ENCODE measurements around the gene KISS1.

DNA sequence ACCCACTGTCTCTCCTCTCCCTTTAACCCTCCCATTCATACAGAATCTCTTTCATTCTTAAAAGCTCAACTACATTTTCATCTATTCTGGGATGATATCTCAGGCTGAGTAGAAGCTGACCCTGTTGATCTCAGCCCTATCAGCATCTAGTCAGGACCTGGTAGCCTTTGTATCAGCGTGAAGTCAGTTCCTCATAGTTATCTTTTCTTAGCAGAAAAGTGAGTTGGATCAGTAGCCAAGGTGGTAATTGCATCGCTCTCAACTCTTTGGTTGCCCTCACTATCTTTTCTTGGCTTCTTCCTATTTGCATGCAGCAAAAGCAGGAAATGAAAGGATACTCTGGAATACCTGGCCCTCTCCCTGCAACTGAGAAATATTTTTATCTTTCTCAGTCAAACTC lies 31.1 kb upstream of the KISS1 start:
- TF ChIP-seq, protein P1, sequence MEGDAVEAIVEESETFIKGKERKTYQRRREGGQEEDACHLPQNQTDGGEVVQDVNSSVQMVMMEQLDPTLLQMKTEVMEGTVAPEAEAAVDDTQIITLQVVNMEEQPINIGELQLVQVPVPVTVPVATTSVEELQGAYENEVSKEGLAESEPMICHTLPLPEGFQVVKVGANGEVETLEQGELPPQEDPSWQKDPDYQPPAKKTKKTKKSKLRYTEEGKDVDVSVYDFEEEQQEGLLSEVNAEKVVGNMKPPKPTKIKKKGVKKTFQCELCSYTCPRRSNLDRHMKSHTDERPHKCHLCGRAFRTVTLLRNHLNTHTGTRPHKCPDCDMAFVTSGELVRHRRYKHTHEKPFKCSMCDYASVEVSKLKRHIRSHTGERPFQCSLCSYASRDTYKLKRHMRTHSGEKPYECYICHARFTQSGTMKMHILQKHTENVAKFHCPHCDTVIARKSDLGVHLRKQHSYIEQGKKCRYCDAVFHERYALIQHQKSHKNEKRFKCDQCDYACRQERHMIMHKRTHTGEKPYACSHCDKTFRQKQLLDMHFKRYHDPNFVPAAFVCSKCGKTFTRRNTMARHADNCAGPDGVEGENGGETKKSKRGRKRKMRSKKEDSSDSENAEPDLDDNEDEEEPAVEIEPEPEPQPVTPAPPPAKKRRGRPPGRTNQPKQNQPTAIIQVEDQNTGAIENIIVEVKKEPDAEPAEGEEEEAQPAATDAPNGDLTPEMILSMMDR (IDR thresholded peaks at IDR 0.05; ENCODE audit: low read length): no peak
- no peak for TF ChIP-seq EZH2 (optimal IDR thresholded peaks at IDR 0.05; ENCODE audit: low read depth, low read length)

All from MM.1S (cell line).